K562 (cell line): ENCODE measurements around the gene PRR29. TPM values are rescaled to one million over a fixed set of nuclear protein-coding genes. Genes with fewer than 3 reads are reported as not detected.

ENCODE experiments used
- ATAC-seq: fragments of 200-7000 bp; cut with Tn5 transposase; 3 replicates; pipeline ENCODE4 v1.9.1; 2020; ENCODE audit warnings: moderate library complexity
- BruUV-seq: library from RNA; stranded (reverse); fragments of 400-500 nt; replicated peaks from 2 replicates; lab custom pipeline; 2021; lab: Mats Ljungman, UMichigan
- CTCF ChIA-PET: fragments of 300-600 bp; formaldehyde crosslinking; extraction: SDS; loops from one replicate; lab custom pipeline; 2021; ENCODE audit warnings: low intra/inter-chr PET ratio; lab: Yijun Ruan, JAX
- POLR2A ChIA-PET: fragments of 300-600, 350-650 bp; sonication (Branson Sonifier 250); formaldehyde crosslinking; extraction: SDS; loops from one replicate; lab custom pipeline; 2021; ENCODE audit warnings: antibody characterized with exemption, inconsistent platforms; lab: Yijun Ruan, JAX
- DNase-seq, 4 experiments: peaks; one replicate each; pipeline versions ENCODE4 v3.0.0 to v3.0.0-alpha.2; 2011 to 2018; ENCODE audit warnings: low spot score in 3 of 4, mixed read lengths in 3 of 4; ENCODE audit errors: extremely low read depth in 1 of 4
- FAIRE-seq: peaks from 2 replicates; lab custom pipeline; 2011; peaks lifted over from hg19 to GRCh38; lab: Jason Lieb, UNC
- H2AFZ ChIP-seq: 2 replicates; pipeline ENCODE4 v1.6.0; 2011; ENCODE audit warnings: low read depth, low read length, control low read depth, inconsistent platforms
- H3K27ac ChIP-seq: fragments of 200-600 bp; 3 replicates; pipeline ENCODE4 v1.8.0; 2011; ENCODE audit warnings: low read depth, mild to moderate bottlenecking, control low read depth, inconsistent platforms, low read length, moderate library complexity, mixed read lengths; ENCODE audit errors: extremely low read depth
- H3K27me3 ChIP-seq, 2 experiments: fragments of 300-600 bp in 1 of 2; 2 replicates in 1 of 2; 3 replicates in 1 of 2; pipeline versions ENCODE4 v1.6.0 to v1.8.0; 2011; ENCODE audit warnings: inconsistent platforms in 2 of 2, low read length in 2 of 2, mild to moderate bottlenecking in 1 of 2, mixed read lengths in 1 of 2, moderate library complexity in 1 of 2; ENCODE audit not compliant: control insufficient read depth in 2 of 2, insufficient read depth in 2 of 2
- H3K36me3 ChIP-seq: fragments of 300-600 bp; 3 replicates; pipeline ENCODE4 v1.8.0; 2011; ENCODE audit warnings: mild to moderate bottlenecking, low read length, inconsistent platforms; ENCODE audit not compliant: control insufficient read depth, insufficient read depth
- H3K4me1 ChIP-seq, 2 experiments: fragments of 200-600 bp in 1 of 2; replicated peaks in 1 of 2; 2 replicates in 1 of 2; 3 replicates in 1 of 2; pipeline versions ENCODE4 v1.5.1 to v1.8.0; 2011; ENCODE audit warnings: inconsistent platforms in 2 of 2, low read length in 2 of 2, mild to moderate bottlenecking in 1 of 2, mixed read lengths in 1 of 2, moderate library complexity in 1 of 2; ENCODE audit not compliant: control insufficient read depth in 2 of 2, insufficient read depth in 2 of 2
- H3K4me2 ChIP-seq: 2 replicates; pipeline ENCODE4 v1.6.1; 2011; ENCODE audit warnings: low read length, control low read depth, inconsistent platforms, mixed read lengths; ENCODE audit not compliant: insufficient read depth
- H3K4me3 ChIP-seq: fragments of 200-600 bp; sonication (generic), shearing (Covaris generic); 2 replicates; pipeline ENCODE4 v1.5.1; 2016; ENCODE audit warnings: control low read depth, inconsistent platforms
- H3K79me2 ChIP-seq: fragments of 200-600 bp; 3 replicates; pipeline ENCODE4 v1.8.0; 2011; ENCODE audit warnings: low read length, inconsistent platforms; ENCODE audit not compliant: control insufficient read depth, insufficient read depth
- H3K9ac ChIP-seq, 2 experiments: 2 replicates each; pipeline versions ENCODE4 v1.6.0 to v1.6.1; 2011; ENCODE audit warnings: low read depth in 2 of 2, low read length in 2 of 2, control low read depth in 1 of 2, inconsistent platforms in 1 of 2, mild to moderate bottlenecking in 1 of 2, mixed read lengths in 1 of 2; ENCODE audit not compliant: insufficient read depth in 1 of 2
- H3K9me1 ChIP-seq: one replicate; pipeline ENCODE4 v1.6.0; 2011; ENCODE audit warnings: inconsistent platforms, mild to moderate bottlenecking, low read length, moderate library complexity; ENCODE audit not compliant: control insufficient read depth, insufficient read depth
- H3K9me3 ChIP-seq: replicated peaks from 2 replicates; pipeline ENCODE4 v1.5.1; 2011; ENCODE audit warnings: low read depth, low read length, inconsistent platforms; ENCODE audit not compliant: control insufficient read depth, insufficient read depth
- H4K20me1 ChIP-seq: replicated peaks from 2 replicates; pipeline ENCODE4 v1.6.1; 2011; ENCODE audit warnings: low read length, inconsistent platforms, mixed read lengths; ENCODE audit not compliant: control insufficient read depth, insufficient read depth
- ASH1L ChIP-seq: fragments of 450-650 bp; IDR thresholded peaks from 2 replicates; pipeline ENCODE4 v1.6.1; 2018; ENCODE audit warnings: borderline replicate concordance, mild to moderate bottlenecking, low read depth; ENCODE audit not compliant: partially characterized antibody
- BRD9 ChIP-seq: fragments of 450-650 bp; IDR thresholded peaks from 2 replicates; pipeline ENCODE4 v1.6.1; 2018; ENCODE audit warnings: low read depth; ENCODE audit not compliant: partially characterized antibody
- FOXM1 ChIP-seq, 2 experiments: fragments of 450-650 bp in 1 of 2; sonication (generic) in 1 of 2; formaldehyde crosslinking in 1 of 2; IDR thresholded peaks; 2 replicates each; pipeline versions ENCODE4 v1.6.1 to v1.9.0; 2017 to 2022; ENCODE audit warnings: low read depth in 2 of 2, mild to moderate bottlenecking in 2 of 2, missing genetic modification reagents in 1 of 2, moderate library complexity in 1 of 2
- HDAC8 ChIP-seq: fragments of 450-650 bp; IDR thresholded peaks from 2 replicates; pipeline ENCODE4 v1.6.1; 2016; ENCODE audit warnings: mild to moderate bottlenecking, missing genetic modification characterization, moderate library complexity, missing compliant biosample characterization
- HMG20A ChIP-seq: fragments of 450-650 bp; formaldehyde crosslinking; conservative IDR thresholded peaks from 2 replicates; pipeline ENCODE4 v1.4.0; 2020; ENCODE audit warnings: mild to moderate bottlenecking, mixed read lengths
- JUNB ChIP-seq: fragments of 450-650 bp; formaldehyde crosslinking; conservative IDR thresholded peaks from 2 replicates; pipeline ENCODE4 v1.4.0; 2020; ENCODE audit warnings: mild to moderate bottlenecking
- MCM2 ChIP-seq: fragments of 450-650 bp; IDR thresholded peaks from 2 replicates; pipeline ENCODE4 v1.6.1; 2017; ENCODE audit warnings: low read depth, mild to moderate bottlenecking
- PBX2 ChIP-seq, 2 experiments: IDR thresholded peaks in 1 of 2; conservative IDR thresholded peaks in 1 of 2; 2 replicates each; pipeline ENCODE4 v1.6.1; 2016; ENCODE audit warnings: low read depth in 2 of 2, mild to moderate bottlenecking in 1 of 2, missing compliant biosample characterization in 1 of 2, missing genetic modification characterization in 1 of 2, moderate library complexity in 1 of 2
- POLR3G ChIP-seq: IDR thresholded peaks from 2 replicates; pipeline ENCODE4 v1.6.1; 2011; ENCODE audit not compliant: insufficient read length, insufficient replicate concordance; ENCODE audit errors: extremely low read depth
- POU5F1 ChIP-seq: fragments of 150-350 bp; IDR thresholded peaks from 2 replicates; pipeline ENCODE4 v1.6.1; 2014; ENCODE audit warnings: borderline replicate concordance, low read length, low read depth, mild to moderate bottlenecking; ENCODE audit not compliant: partially characterized antibody
- RFX1 ChIP-seq: fragments of 450-650 bp; IDR thresholded peaks from 2 replicates; pipeline ENCODE4 v1.6.1; 2016; ENCODE audit warnings: mild to moderate bottlenecking, moderate library complexity
- U2AF2 ChIP-seq: fragments of 200-400 bp; formaldehyde crosslinking; optimal IDR thresholded peaks from 2 replicates; pipeline ENCODE3; 2017; ENCODE audit warnings: low read depth, mild to moderate bottlenecking, low read length
- ZNF165 ChIP-seq: fragments of 250-450 bp; sonication (Bioruptor Pico); IDR thresholded peaks from 2 replicates; pipeline ENCODE4 v1.4.0; 2020; ENCODE audit warnings: borderline replicate concordance
- ZNF24 ChIP-seq: fragments of 450-650 bp; IDR thresholded peaks from 2 replicates; pipeline ENCODE4 v1.6.1; 2016
- ZNF707 ChIP-seq: fragments of 250-450 bp; sonication (Bioruptor Pico); conservative IDR thresholded peaks from 2 replicates; pipeline ENCODE4 v1.8.0; 2022; ENCODE audit warnings: inconsistent platforms, mild to moderate bottlenecking, moderate library complexity
- WGBS: fragments of 100-300 bp; shearing (Covaris generic); methylation state at CpG from one replicate; pipeline ENCODE4 v1.1.6; 2016; ENCODE audit warnings: low coverage, mixed read lengths; ENCODE audit not compliant: insufficient coverage; ENCODE audit errors: missing lambda C conversion rate; 5-methylcytosine and 5-hydroxymethylcytosine counted together
- in situ Hi-C: fragments of 300-500 bp; cut with MboI; formaldehyde crosslinking; loops from 4 replicates; pipeline ENCODE4 v1.15.0; 2018; ENCODE audit warnings: inconsistent platforms, mixed read lengths
- intact Hi-C: fragments of 100-400 bp; cut with micrococcal nuclease; formaldehyde crosslinking; loops from 2 replicates; pipeline ENCODE4 v1.14.2; 2022
- polyA plus RNA-seq, 8 experiments: library from polyadenylated mRNA; depleted of rRNA in 4 of 8; stranded (reverse) in 5 of 8; unstranded in 3 of 8; fragments of >200 nt; fragmentation: Nextera tagmentation in 2 of 8; fragmentation: Illumina TruSeq in 1 of 8; extraction: Ambion mirVana in 2 of 8; extraction: Trizol in 1 of 8; gene quantifications; 2 replicates each; pipeline versions ENCODE4 v1.2.1 to v1.2.3, GENCODE V29; 2011 to 2014; ENCODE audit warnings: inconsistent platforms in 1 of 8, missing spikeins in 1 of 8
- total RNA-seq, 7 experiments: library from RNA; depleted of rRNA in 6 of 7; stranded (reverse); fragments of >200 nt in 6 of 7; fragmentation: Illumina TruSeq in 2 of 7; extraction: Trizol in 2 of 7; gene quantifications; 2 replicates each; pipeline versions ENCODE4 v1.2.1 to v1.2.3, GENCODE V29; 2011 to 2021; ENCODE audit warnings: low replicate concordance in 1 of 7

PRR29 gene
- total and polyA plus RNA-seq, 9 of the 15 experiments (the other 6 are each of a cell fraction or from before 2014, with no cell fraction given), result 0.08 to 0.58 (median 0.15) TPM; not detected in 5

DNA sequence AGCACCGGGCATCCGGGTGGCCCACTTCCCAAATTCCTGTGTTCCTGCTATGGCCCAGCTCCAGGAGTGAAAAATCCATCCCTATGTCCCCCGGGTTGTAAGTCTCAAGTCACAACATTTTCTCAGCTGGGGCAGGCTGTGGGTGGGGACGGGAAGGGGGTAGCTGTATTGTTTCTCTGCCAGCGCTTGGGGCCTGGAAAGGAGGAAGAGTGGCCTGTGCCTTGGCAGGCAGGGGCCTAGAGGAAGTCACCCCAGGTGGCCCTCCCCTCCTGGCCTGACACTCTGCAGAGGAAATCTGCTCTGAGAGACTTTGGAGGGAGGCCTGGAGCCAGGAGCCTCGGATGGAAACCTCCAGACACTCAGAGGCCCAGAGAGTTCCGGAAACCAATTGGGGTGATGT lies 14.8 kb upstream of the PRR29 start:
- H4K20me1 ChIP-seq, result no peaks in the 10 kb centered on the region
- no peak overlapping the region for H3K4me2 ChIP-seq
- 27% methylated on average over 6 of the region's 7 CpGs for WGBS
- no peak for DNase-seq
- peaks cover 7 to 21% of the 10 kb centered on the region in 2 experiments; a peak in 4 of 5 replicates for H3K4me1 ChIP-seq
- H3K9me3 ChIP-seq, result no peaks in the 10 kb centered on the region; the same call in none of the 2 replicates
- in situ Hi-C loops (no loop called here), intact Hi-C loops (no loop called here)
- no peak overlapping the region for H2AFZ ChIP-seq
- H3K9me1 ChIP-seq, result no peaks in the 10 kb centered on the region
- TF ChIP-seq PBX2 (CRISPR knock-in tag; IDR thresholded peaks at IDR 0.05; ENCODE audit: low read depth) (no peak), PBX2 (tag; conservative IDR thresholded peaks at IDR 0.05; ENCODE audit: low read depth) (no peak), HMG20A (CRISPR knock-in tag) (no peak), POLR3G (no peak), ASH1L (no peak), POU5F1 (no peak), ZNF707 (CRISPR knock-in tag) (no peak), RFX1 (no peak), HDAC8 (tag) (no peak), FOXM1 (IDR thresholded peaks at IDR 0.05; ENCODE audit: low read depth) (no peak), FOXM1 (CRISPR knock-in tag; IDR thresholded peaks at IDR 0.05; ENCODE audit: low read depth) (no peak), U2AF2 (no peak), MCM2 (no peak), ZNF165 (no peak), ZNF24 (no peak), BRD9 (no peak), JUNB (no peak)
- H3K27ac ChIP-seq, result no peak overlapping the region
- no peak overlapping the region for H3K9ac ChIP-seq
- H3K27me3 ChIP-seq, result no peaks in the 10 kb centered on the region
- no peaks in the 10 kb centered on the region for H3K36me3 ChIP-seq
- POLR2A ChIA-PET, result interaction anchor here (0.6 kb wide), 1 partner anchor 22 kb away, joined by 3 read pairs; no protein-coding TSS in a partner anchor
- no peak for FAIRE-seq
- no peak overlapping the region for H3K4me3 ChIP-seq
- no peak for ATAC-seq
- CTCF ChIA-PET, result interaction anchor here (0.6 kb wide), 1 partner anchor 46 kb away, joined by 3 read pairs; no protein-coding TSS in a partner anchor
- H3K79me2 ChIP-seq, result no peaks in the 10 kb centered on the region
- BruUV-seq, result no TSS peak
